T-helper 2 cell (primary cell): ENCODE results near the gene VAV2.
A peak's percentile ranks its signal among the peaks of the same experiment; 100 is the strongest.
"Not testable (repeated sequence)": the region's sequence is repeated elsewhere in the genome, so short reads cannot be mapped to it uniquely, and the experiment has no call there.

Experiments used
- DNase-seq, 5 experiments: peaks; one replicate each; pipeline versions ENCODE4 v3.0.0 to v3.0.0-alpha.2; 2012 to 2022

VAV2 gene

GRCh38 chr9:133762488-133763271 is 229.4 kb downstream of the VAV2 start:
- no peak for DNase-seq

GRCh38 chr9:133761641-133762248 is 230.4 kb downstream of the VAV2 start:
- no peak for DNase-seq

- DNase-seq, result no peak
Observed at GRCh38 chr9:133760713-133761290, 231.3 kb downstream of the VAV2 start.

- no peak for DNase-seq
Observed at GRCh38 chr9:133759946-133760345, 232.2 kb downstream of the VAV2 start.

DNA sequence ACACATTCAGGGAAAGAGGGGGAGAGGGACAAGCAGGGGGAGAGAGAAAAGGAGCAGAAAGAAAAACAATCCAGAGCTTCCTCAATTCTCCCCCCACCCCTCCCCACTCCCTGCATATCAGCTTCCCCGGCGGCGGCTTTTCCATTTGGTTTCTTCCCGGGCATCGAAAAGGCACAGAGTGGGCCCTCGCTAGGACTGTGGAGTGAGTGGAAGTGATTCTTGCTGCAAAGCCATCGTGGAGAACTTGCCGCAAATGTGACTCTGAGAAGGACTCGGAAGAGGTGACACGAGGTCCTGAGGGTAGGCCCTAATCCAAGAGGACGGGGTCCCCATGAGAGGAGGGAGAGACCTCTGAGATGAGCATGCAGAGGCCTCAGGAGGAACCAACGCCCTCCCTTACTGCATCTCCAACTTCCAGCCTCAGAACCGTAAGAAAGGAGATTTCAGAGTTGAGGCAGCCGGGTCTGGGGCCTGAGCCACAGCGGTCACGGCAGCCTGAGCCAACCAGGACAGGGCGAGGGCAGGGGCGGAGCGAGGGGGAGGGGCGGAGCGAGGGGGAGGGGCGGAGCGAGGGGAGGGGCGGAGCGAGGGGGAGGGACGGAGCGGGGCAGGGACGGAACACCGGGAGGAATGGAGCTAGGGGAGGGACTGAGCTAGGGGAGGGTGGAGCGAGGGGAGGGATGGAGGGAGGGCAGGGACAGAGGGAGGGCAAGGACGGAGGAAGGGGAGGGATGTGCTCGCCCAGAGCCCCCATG is 232.8 kb downstream of the VAV2 start:
- no peak for DNase-seq

DNA sequence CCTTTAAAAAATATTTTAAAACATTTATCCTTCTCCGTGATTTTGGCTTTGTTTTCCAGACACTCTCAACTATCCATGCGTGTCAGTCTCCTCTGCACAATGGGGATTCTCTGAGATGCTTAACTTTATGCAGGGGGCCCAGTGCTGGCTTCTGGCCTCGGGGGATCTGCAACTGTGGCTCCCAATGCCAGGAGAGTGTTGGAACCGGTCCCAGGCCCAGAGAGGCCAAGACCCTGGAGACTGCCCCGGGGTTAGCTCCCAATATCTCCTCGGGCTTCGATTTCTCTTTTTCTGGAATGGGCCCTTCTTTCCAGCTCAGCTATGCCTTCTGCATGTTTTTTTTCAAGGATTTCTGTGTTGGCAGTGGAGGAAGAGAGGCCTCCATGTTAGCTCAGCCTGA is 233.9 kb downstream of the VAV2 start:
- no peak for DNase-seq

- DNase-seq, result no peak
Observed at GRCh38 chr9:133754688-133755227, 237.4 kb downstream of the VAV2 start.

DNA sequence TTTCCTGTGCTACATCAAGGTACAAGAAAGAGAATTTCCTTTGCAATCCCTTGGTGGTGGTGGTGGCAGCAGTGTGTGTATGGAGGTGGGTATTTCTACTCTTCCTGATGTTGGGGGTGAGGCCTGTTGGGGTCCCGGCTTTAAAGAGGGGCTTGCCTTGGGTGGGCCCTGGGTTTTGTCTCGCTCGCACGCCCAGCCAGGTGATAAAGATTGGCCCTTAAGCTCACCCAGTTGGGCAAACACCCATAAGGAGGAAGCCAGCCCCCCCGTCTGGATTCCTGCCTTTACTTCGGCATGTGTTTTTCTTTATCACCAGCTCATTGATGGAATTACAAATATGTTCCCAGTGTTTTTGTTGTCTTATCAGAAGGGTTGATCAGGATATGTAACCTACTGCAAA is 237.9 kb downstream of the VAV2 start:
- DNase-seq, result no peak

- DNase-seq, result no peak
Observed at GRCh38 chr9:133752739-133753446, 239.2 kb downstream of the VAV2 start.

- DNase-seq, result no peak
Observed at GRCh38 chr9:133750982-133751649, 241.0 kb downstream of the VAV2 start.

- DNase-seq, result no peak
Observed at GRCh38 chr9:133747309-133747708, 244.8 kb downstream of the VAV2 start.

DNA sequence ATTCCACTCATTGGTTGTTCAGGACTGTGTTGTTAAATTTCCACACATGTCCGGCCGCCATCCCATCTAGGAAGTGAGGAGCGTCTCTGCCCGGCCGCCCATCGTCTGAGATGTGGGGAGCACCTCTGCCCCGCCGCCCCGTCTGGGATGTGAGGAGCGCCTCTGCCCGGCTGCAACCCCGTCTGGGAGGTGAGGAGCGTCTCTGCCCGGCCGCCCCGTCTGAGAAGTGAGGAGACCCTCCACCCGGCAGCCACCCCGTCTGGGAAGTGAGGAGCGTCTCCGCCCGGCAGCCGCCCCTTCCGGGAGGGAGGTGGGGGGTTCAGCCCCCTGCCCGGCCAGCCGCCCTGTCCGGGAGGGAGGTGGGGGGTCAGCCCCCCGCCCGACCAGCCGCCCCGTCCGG is 247.6 kb downstream of the VAV2 start:
- not testable (repeated sequence) for DNase-seq

DNA sequence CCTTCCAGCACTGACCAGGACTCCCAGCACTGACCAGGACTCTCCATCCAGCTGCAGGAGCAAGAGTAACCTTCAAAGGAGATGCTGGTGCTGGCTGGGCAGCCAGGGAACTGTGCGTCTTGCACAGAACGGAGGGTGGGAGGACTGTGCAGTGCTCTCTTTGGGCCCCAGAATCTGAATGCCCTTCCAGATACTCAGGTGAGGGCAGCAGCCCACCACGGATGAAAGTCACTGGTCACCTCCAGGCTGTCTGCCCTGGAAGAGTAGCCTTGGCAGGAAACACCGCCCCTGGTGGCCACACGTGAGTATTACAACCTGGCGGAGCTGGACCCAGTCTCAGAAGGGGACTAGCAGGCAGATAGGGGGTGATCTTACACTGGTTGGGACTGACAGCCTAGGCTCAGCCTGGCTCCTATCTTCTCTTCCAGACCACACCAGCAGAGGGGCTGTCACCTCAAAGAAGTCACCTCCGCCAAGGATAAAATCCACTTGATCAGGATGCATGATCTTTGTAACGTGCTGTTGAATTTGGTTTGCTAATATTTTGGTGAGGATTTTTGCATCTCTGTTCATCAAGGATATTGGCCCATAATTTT is 249.2 kb downstream of the VAV2 start:
- DNase-seq, result peak; percentile 20 to 68 (median 57)

GRCh38 chr9:133742251-133742650 is 249.9 kb downstream of the VAV2 start:
- DNase-seq, result no peak

GRCh38 chr9:133741716-133742115 is 250.4 kb downstream of the VAV2 start:
- no peak for DNase-seq

DNA sequence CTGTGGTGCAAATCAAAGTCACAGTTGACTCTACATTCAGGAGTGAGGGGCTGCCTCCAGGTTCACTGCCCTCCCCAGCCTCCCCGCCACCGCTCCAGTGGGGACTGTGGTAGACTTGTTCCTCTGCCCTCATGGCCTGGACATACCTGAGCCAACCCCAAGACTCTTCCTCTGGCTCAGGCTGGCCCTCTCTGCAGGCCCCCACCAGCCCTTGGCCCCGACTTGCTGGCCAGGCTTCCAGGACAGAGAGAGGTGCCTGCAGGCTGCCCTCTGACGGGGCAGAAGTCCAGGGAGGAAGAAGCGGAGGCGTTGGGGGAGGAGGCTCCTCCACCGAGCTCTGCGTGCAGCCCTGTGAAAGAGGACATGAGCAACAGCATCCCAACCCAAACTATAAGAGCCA is 251.2 kb downstream of the VAV2 start:
- DNase-seq, result no peak

GRCh38 chr9:133739408-133740280 is 252.5 kb downstream of the VAV2 start:
- DNase-seq, result no peak

DNA sequence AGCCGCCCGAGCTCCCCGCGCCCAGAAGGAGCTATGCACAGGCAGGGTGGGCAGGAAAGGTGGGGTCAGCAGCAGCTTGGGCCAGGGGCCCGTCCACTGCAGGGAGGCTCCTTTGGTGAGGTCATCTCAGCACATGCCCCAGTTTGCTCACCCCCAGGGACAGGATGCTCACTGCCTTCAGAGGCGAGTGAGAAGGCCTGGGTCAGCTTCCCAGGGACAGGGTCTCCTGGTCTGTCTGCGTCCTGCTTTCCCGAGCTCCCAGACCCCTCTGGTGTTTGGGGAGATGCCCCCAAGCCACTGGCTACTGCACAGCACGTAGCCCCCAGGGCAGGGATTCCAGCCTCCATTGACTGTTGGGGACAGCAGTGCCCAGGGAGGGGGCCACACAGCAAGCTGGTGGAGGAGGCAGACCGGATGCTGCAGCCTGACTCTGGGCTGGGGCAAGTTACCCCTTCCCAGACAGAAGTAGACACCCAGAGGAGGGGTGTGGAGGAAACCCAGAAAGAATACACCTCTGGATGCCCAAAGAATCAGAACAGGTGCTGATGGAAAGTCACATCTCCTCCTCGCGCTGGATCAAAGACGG is 253.4 kb downstream of the VAV2 start:
- no peak for DNase-seq

GRCh38 chr9:133737774-133738639 is 254.1 kb downstream of the VAV2 start, which contains the start of gene SARDH:
SARDH (minus strand) TSS chr9:133738352; CDS start chr9:133734173, 4,179 bp downstream.
- peak in 1 of 5 experiments; percentile 47 for DNase-seq
